ENCODE measurements around the gene VTCN1.

Gene VTCN1

GRCh38 chr1:117231312-117231711, 20.6 kb upstream of the VTCN1 start:
- no peak for DNase-seq (ENCODE audit: low spot score)
- H3K4me3 ChIP-seq: no peak overlapping the region
- no peak for TF ChIP-seq CTCF (IDR thresholded peaks at IDR 0.05)
- H3K27ac ChIP-seq: no peak overlapping the region

- no peak for DNase-seq (ENCODE audit: low spot score)
- Histone ChIP-seq H3K27ac (no peak overlapping the region), H3K4me3 (no peak overlapping the region)
- no peak for TF ChIP-seq CTCF (IDR thresholded peaks at IDR 0.05)
These were observed 18.5 kb upstream of the VTCN1 start for GRCh38 chr1:117229217-117229616.

- H3K27ac ChIP-seq: no peak overlapping the region
- H3K4me3 ChIP-seq: no peak overlapping the region
- no peak for TF ChIP-seq CTCF (IDR thresholded peaks at IDR 0.05)
- no peak for DNase-seq (ENCODE audit: low spot score)
These were observed 15.2 kb upstream of the VTCN1 start for GRCh38 chr1:117225931-117226330.

GRCh38 chr1:117216718-117217117, 6.0 kb upstream of the VTCN1 start:
- TF ChIP-seq CTCF (IDR thresholded peaks at IDR 0.05): no peak
- Histone ChIP-seq H3K4me3 (no peak overlapping the region), H3K27ac (no peak overlapping the region)
- no peak for DNase-seq (ENCODE audit: low spot score)

- no peak overlapping the region for H3K27ac ChIP-seq
- no peak for TF ChIP-seq CTCF (IDR thresholded peaks at IDR 0.05)
These were observed 5.2 kb upstream of the VTCN1 start for GRCh38 chr1:117215733-117216462.

GRCh38 chr1:117215019-117215418, 4.3 kb upstream of the VTCN1 start:
- TF ChIP-seq CTCF (IDR thresholded peaks at IDR 0.05): no peak
- H3K4me3 ChIP-seq: no peak overlapping the region
- no peak overlapping the region for H3K27ac ChIP-seq
- DNase-seq (ENCODE audit: low spot score): no peak

More at GRCh38 chr1:117215733-117216462, 5.2 kb upstream of the VTCN1 start:
- no peak overlapping the region for H3K4me3 ChIP-seq
- no peak for DNase-seq (ENCODE audit: low spot score)

GRCh38 chr1:117213046-117213445, 2.3 kb upstream of the VTCN1 start:
- no peak for DNase-seq (ENCODE audit: low spot score)
- no peak overlapping the region for H3K4me3 ChIP-seq
- H3K27ac ChIP-seq: no peak overlapping the region
- no peak for TF ChIP-seq CTCF (IDR thresholded peaks at IDR 0.05)
